Measurements from ENCODE around the gene FAM53C.
"Not testable (repeated sequence)": the region's sequence is repeated elsewhere in the genome, so short reads cannot be mapped to it uniquely, and the experiment has no call there.

GRCh38 chr5:138318211-138318610 lies 19.9 kb upstream of the FAM53C start:
- TF ChIP-seq EZH2 (IDR thresholded peaks at IDR 0.05; ENCODE audit: borderline replicate concordance, low read length); CTCF (conservative IDR thresholded peaks at IDR 0.05 in 1 of 2, IDR thresholded peaks at IDR 0.05 in 1 of 2; ENCODE audit: extremely low read depth in 1 of 2, insufficient read depth in 1 of 2, low read depth in 1 of 2, low read length in 2 of 2): not testable (repeated sequence)
